ENCODE measurements around the gene NAPB.
A peak's percentile ranks its signal among the peaks of the same experiment; 100 is the strongest.
"Not testable (repeated sequence)": the region's sequence is repeated elsewhere in the genome, so short reads cannot be mapped to it uniquely, and the experiment has no call there.

The NAPB gene

DNA sequence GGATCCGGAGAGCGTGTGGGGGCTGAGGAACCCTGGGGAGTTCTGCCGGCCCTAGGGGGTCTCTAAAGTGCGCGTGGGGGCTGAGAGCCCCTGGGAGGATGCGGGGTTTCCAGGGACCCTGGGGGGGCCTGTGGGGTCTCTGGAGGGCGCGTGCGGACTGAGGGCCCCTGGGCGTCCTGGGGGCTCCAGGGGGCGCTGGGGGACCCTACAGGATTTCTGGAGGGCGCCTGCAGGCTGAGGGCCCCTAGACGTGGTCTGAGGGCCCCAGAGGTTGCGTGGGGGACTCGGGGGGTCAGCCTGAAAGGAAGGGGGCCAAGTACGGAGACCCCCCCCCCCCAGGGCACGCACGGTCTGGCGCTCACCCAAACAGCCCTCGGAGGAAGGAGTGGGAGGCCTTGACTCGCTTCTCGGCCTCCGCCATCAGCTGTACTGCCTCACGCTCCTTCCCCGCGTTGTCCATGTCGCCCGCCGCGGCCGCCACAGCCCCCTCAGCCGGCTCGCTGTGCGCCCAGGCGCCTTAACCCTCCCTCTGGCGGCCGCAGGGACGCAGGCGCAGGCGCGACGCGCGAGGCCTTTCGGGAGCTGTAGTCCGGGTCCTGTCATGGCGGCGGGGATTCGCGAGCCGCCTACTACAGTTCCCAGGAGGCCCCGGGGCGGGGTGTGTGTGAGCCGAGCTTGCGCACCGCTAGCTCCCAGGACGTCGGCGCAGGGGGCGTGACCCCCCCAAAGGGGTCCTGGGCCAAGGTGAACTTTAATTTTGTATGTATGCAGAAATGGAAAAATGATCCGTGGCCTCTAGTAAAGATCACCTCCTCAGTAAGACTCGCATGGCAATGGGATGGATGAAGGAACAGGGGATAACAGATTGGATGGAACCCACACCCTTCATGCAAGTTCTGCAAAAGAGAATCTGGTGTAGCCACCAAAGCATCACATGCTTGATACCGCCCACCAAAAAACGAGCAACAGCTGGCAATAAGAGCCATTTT lies at the start of gene NAPB:
Gene NAPB, minus strand, starts transcription at position 546 of the 989 bp plus-strand sequence. Its CDS starts 86 bp downstream, at position 460.
- peak; percentile 81 to 97 for DNase-seq

DNA sequence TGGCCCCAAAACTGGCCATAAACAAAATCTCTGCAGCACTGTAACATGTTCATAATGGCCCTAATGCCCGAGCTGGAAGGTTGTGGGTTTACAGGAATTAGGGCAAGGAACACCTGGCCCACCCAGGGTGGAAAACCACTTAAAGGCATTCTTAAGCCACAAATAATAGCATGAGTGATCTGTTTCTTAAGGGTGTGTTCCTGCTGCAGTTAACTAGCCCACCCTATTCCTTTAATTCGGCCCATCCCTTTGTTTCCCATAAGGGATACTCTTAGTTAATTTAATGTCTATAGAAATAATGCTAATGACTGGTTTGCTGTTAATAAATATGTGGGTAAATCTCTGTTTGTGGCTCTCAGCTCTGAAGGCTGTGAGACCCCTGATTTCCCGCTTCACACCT lies 45.7 kb upstream of the NAPB start:
- not testable (repeated sequence) for DNase-seq

DNA sequence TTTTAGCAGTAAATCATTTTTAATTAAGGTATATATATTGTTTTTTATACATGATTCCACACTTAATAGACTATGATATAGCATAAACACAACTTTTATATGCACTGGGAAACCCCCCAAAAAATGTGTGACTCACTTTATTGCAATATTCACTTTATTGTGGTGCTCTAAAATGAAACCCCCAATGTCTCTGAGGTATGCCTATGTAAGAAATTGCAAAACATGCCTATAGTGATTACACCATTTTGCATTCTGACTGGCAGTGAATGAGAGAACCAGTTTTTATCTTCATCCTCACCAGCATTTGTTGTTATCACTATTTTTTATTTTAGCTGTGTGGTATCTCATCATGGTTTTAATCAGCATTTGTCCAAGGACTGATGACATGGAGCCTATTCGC lies 39.9 kb upstream of the NAPB start:
- no peak for DNase-seq

DNA sequence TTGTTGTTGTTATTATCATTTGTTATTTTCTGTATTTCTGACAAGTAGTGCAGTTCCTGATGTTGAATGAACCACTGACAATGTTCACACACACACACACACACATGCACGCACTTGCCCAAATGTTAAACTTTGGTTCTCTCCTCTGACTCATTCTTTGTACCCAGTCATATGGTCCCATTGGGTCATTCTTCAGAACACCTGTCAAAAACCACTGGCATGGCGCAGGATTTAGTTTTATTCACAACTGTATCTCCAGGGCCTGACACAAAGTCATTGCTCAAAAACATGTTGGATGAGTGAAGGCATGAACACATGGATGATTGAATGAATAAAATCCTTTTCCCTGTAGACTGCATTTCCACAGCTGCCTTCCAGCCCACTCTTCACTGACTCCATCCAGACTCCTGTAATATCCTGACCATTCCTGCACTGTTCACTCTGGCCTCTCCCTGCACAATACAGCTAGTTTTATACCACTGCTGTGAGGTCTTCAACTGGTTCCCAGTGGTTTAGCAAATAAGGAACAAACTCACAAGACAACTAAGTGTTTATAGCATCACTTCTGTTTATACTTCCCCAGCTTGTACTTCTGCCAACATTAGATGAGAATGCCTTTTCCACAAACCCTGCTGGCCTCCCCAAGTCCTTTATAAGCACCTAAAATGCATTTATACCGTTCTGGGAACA lies 38.3 kb upstream of the NAPB start:
- DNase-seq: no peak

DNA sequence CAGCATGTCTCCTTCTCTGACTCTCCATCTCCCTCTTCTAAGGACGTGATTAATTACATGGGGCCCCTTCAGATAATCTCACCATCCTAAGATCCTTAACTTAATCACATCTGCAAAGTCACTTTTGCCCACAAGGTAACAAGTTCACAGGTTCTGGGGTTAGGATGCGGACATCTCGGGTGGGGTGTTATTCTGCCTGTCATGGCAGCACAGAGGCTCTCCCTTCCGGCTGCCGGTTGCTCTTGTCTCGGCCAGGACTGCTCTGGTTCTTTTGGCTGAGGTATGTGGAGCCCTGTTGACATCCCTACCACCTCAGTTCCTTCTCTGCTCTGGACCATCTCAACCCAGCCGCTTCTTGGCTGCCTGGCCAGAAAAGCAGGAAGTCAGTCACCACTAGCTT lies 35.6 kb upstream of the NAPB start:
- DNase-seq: no peak

DNA sequence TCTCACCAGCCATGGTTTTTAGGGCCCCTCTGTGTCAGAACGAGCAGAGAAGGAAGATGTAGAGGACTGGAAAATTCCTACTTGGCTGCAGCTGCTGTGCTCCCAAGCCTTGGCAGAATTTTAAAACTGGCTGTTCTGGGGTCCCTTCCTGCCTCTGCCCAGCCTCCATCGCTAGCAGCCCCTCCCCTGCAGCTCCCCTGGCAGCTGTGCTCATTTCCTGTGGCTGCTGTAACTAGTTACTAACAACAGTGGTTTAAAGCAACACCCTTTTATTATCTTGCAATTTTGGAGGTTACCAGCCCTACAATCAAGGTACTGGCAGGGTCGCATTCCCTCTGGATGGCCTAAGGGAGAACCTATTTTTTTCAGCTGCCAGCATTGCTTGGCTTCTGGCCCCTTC lies 35.1 kb upstream of the NAPB start:
- no peak for DNase-seq

DNA sequence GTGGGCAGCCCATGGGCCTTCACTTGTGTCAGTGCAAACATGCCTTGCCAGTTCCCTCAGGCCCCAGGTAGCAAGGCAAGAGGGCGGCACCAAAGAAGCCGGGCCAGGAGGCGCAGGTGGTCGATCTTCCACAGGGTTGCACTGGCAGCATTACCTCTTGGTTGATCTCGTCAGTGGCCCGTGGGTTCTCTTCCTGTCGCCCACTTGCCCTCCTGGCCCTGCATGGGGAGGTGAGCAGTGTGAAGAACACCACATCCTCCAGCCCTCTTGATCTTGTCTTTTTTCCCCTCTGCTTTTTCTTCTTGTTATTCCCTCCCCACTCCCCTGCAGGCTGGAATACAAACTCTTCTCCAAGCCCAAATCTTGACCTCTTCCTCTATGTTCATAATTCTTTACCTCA lies 34.4 kb upstream of the NAPB start:
- DNase-seq: no peak

DNA sequence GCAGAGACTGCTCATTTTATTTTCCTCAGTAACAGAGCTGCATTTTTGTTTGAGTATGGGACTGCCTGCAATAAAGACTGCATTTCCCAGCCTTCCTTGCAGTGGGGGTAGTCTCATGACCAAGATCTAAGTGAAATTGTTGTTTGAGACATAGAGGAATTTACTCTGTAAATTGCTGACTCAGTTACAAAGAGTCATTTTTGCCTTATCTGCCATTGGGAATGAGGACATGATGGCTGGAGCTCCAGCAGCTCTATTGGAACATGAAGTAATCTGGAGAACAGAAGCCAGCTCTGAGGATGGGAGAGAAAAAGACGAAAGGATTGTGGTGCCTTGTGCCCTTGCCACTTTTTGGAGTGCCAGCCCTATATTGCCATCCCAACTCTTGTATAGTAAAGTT lies 33.5 kb upstream of the NAPB start:
- DNase-seq: no peak

DNA sequence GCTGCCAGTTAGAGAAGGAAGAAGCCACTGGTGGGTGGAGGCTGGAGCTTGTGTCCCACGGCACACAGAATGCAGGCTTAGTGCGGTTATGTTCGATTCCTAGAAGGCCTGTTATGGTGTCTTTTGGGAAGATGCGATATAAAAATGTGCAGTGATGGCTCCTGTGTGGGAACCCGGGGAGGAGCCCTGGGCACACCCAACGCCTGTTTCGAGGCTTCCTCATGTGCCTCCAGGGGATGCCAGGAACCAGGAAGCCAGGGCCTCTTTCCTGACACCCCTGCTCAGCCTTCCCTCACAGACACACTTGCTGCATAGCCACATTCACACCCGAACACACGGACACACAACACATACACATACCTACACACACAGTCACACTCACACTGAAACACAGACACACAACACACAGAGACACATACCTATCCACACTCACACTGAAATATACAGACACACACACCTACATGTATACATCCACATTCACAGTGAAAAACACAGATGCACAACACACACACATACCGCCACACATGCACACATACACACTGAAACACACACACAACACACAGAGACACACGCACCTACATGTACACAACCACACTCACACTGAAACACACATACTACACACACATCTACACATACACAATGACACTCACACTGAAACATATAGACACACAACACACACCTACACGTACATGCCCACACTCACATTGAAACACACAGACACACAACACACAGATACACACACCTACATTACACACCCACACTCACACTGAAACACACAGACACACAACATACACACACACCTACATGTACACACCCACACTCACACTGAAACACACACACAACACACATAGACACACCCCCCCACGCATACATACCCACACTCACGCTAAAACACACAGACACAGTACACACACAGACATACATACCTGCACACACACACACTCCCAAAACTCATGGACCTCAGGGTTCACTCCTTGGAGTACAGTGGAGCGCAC lies 32.6 kb upstream of the NAPB start:
- DNase-seq: no peak

DNA sequence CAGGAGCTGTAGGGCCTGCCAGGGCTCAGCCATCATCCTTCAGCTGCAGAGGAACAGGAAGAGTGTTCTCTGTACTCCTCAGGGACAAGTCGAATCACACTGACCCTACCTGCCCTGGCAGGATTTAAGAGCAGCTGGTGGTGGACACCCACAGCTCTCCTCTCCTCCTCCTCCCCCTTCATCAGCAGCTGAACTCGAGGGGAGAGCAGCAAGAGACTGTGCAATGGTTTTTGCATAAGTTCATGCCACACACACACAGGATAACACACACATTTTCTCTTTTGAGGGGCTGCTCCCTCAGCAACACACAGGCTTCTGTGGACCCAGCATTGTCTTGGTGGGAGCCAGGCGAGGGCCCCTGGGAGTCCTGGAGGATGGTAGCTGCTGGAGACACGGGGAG lies 31.5 kb upstream of the NAPB start, which contains the start of gene CST11:
Gene CST11, minus strand, starts transcription at position 101 of the 400 bp plus-strand sequence. Its CDS starts 65 bp downstream, at position 36.
- DNase-seq: no peak

DNA sequence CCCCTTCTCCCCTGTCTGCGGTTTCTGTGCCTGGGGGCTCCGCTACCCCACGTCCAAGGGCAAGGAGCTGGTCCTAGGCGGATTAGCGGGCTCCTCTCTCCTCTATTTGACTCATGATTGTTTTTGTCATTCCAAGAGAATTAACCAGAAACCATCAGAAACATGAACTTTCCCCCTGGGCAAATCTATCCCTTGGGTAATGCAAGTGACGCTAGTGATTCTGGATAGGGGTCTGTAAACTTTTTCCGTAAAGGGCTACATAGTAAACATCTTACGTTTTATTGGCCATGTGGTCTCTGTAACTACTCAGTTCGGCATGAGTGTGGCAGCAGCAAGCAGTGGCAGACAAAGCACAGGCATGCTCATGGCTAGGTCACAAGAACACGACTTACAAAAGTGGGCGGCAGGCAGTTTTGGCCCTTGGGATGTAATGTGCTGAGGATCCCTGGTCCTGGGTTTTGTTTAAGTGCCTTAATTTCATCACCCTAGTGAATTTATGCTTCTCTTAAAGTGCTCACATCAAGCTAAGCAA lies 30.7 kb upstream of the NAPB start:
- DNase-seq: no peak

DNA sequence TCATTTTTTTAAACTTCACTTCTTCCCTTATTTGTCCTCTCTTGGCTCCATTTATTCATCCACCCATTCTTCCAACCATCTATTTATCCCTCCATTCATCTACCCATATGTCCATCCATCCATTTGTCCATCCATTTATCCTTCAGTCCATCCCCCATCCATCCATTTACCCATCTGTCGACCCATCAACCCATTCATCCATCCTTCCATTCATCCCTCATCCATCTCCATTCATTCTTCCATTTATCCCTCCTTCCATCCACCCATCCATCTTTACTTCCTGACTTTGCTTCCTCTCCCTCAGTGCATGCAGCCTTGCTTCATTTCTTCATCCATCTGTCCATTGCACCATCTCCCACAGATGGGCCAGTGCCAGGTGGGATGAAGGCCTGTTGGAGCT lies 29.6 kb upstream of the NAPB start:
- DNase-seq: no peak

DNA sequence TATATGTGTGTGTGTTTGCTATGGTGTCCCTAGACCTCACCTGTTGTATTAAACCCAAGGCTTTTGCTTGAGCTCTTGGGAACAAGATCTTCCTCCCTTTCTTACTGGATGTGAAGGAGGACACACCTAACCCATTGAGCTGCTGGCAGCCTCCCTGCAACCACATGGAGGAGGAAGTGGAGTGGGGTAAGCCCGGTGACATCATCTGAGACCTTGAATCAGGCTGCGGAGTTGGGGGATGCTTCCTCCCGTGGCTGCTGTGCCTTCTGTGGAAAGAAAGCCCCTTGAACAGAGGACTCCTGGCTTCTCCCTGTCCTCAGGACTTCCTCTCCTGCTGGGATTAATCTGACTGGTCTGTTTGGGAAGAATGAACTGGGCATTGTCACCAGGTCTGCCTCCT lies 28.1 kb upstream of the NAPB start:
- DNase-seq: no peak

DNA sequence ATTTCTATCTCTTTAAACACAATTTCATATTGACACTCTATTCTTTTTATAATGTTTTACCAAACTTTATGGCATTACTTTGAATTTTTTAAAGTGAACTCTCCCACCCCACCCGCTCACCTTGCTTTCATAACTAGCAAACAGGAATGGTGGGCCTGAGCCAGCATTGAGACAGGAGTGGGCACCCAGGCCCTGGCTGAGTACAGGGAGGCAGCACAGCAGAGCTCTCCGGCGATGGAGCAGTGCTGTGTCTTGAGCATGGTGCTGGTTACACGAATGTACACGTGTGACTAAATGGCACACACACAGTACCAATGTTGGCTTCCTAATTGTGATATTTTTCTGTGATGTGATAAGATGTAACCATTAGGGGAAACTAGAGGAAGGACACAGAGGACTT lies 26.9 kb upstream of the NAPB start:
- DNase-seq: no peak

DNA sequence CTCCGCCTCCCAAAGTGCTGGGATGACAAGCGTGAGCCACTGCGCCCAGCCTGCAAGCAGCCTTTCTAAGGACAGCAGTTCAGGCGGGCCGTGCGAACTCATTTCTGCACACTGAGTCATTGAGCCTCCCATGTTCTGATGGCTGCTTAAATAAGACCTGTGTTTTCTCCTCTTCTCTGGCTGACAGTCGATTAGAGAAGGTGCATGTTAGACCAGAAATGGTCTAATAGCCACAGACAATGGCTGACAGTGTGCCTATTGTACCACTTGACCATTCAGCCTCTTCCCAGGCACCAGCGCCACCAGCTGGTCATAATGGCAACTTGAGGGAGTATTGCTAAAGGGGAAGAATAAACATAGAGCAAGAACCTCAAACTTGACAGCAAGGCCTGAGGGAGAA lies 25.2 kb upstream of the NAPB start:
- peak in 1 of 2 experiments; percentile 27 for DNase-seq

DNA sequence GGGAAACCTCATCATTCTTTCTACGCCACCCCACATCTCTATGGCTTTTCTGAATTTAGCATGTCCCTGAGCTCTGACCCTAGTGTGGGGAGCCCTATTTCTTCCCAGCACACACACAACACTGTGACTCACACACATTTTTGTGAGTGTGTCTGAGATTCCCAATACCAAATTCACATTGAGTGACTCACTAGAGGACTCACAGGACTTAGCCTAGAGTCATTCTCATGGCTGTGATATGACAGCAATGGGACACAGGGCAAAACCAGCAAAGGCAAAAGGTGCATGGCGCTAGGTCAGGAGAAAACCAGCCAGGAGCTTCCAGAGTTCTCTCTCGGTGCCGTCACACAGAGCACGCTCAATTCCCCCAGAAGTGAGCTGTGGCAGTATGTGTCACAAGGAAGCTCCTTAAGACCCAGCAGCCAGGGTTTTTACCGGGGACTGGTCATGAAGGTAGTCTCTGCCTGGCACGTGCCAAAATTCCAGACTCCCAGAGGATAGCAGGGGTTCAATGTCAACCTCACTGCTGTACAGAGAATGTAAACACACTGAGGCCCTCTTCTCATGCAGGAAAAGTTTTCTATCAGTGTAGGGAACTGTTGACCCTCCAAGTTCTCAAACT lies 24.4 kb upstream of the NAPB start:
- no peak for DNase-seq

DNA sequence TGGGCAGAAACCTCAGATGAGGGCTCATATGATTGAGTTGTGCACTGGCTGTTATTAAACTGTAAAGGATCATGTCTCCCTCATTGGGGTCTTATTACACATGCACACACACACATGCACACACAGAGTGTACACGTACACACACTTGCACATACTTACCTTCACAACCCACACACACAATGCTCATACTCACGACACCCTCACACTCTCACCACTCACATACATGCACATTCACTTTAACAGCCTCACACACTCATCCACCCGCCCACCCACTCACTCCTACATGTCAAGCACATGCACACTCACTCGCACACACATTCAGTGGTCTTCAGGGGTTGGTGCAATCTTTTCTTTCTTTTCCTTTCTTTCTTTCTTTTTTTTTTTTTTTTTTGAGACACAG lies 23.6 kb upstream of the NAPB start:
- DNase-seq: no peak

DNA sequence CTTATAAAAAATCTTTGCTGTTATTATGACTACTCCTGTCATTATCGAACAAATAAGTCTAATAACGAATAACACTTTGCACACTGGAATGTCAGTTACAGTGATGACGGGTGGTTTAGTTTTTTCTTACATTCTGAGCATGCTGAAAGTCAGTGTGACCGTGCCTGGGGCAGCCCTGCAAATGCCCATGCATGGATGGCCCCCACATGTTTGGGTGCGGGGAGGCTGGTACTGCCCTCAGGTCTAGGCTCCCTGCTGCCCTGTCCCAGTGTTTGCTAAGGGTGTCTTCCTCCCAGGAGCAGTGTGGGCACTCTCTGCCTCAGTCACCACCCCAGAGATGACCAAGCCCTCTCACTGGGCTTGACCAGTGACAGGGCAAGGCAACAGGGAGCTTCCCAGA lies 21.1 kb upstream of the NAPB start:
- no peak for DNase-seq

DNA sequence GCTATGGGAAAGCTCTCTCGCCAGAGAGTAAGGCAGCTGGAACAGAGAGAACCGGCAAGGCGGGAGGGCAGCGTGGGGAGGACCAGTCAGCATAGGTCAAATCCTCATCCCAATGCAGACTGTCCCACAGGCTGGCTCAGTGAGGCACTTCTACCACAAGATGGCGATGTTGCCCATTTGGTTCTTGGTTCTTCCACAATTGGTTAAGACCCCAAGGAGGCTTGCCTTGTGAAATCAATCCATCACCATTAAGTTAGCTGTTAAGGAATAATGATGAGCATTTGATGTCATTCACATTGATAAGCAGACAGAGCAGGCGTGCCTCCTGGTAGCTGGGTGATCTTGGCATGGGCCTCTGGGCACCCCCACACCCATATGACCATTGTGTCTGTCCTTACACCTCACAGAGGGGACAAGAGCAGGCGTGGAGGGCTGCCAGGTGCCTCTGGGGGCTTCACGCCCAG lies 20.6 kb upstream of the NAPB start:
- DNase-seq: peak; percentile 53 to 85

DNA sequence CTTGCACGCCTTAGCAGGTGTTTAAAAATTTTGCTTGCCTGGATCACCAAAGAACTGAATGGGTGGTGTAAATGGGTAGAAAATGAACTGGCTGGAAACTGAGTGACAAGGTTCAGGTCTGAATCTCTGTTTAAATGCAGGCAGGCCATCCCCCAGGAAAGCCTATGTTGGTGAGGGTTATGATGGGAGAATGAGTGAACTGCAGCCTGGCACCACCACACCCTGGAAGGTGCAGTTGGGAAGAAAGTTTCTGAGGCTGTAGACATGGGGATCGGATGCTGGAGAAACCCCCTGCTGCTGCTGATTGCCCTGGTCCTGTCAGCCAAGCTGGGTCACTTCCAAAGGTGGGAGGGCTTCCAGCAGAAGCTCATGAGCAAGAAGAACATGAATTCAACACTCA lies 18.7 kb upstream of the NAPB start:
- no peak for DNase-seq

DNA sequence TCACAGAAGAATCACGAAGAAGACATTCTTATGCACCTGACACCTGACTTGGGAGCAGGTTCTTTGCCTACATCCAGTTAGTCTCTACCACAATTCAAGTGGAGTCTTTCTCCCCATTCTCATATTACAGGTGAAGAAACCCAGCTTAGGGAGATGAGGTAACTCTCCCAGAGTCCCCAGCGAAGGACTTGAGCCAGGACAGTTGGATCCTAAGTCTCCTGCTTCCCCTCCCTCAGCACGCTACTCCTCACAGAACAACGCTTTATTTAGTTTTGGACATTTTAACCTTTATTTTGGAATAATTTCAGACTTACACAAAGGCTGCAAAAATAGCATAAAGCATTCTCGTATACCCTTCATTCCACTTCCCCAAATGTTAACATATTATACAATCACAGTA lies 17.4 kb upstream of the NAPB start:
- no peak for DNase-seq

All from NCI-H446 (cell line).